ELF-1 (cell line): ENCODE results near the gene TAOK1.
"Not testable (repeated sequence)": the region's sequence is repeated elsewhere in the genome, so short reads cannot be mapped to it uniquely, and the experiment has no call there.

Experiments
- DNase-seq: peaks from one replicate; pipeline ENCODE4 v3.0.0-alpha.2; 2016; ENCODE audit warnings: low read depth, low spot score

Gene TAOK1

GRCh38 chr17:29389982-29390850, at the start of gene TAOK1:
TSS of gene TAOK1 (plus strand) at chr17:29390363. CDS start at chr17:29451549, 61,186 bp downstream.
- DNase-seq = peak; percentile 98

DNA sequence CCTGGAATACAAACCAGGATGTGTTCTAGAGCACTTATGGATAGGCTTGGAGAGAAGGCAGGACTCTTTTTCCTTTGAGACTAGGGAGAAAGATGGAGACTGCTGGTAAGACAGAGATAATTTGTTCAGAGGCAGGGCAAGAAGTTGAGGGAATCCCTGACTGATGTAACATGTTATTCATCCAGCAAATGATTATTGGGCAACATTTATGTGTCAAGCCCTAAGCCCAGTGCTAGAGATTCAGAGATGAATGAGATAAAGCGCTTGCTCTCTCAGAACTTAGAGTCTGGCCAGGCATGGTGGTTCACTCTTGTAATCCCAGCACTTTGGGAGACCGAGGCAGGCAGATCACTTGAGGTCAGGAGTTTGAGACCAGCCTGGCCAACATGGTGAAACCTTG, 48.4 kb upstream of the TAOK1 start:
- DNase-seq = no peak

DNA sequence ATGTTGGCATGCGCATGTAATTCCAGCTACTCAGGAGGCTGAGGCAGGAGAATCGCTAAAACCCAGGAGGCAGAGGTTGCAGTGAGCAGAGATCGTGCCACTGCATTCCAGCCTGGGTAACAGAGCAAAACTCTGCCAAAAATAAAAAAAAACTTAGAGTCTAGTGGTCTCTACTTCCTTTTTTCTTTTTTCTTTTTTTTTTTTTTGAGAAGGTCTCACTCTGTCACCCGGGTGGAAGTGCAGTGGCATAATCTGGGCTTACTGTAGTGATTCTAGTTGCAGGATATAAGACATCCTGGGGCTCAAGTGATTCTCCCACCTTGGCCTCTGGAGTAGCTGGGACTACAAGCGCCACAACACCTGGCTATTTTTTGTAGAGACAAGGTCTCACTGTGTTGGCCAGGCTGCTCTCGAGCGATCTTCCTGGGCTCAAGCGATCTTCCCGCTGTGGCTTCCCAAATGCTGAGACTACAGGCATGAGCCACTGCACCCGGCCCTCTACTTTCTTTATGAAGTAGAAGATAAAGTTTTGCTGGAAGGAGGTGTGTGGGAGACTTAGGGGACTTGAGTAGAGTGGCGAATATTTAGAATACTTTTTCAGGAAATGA, 47.9 kb upstream of the TAOK1 start:
- DNase-seq = no peak

DNA sequence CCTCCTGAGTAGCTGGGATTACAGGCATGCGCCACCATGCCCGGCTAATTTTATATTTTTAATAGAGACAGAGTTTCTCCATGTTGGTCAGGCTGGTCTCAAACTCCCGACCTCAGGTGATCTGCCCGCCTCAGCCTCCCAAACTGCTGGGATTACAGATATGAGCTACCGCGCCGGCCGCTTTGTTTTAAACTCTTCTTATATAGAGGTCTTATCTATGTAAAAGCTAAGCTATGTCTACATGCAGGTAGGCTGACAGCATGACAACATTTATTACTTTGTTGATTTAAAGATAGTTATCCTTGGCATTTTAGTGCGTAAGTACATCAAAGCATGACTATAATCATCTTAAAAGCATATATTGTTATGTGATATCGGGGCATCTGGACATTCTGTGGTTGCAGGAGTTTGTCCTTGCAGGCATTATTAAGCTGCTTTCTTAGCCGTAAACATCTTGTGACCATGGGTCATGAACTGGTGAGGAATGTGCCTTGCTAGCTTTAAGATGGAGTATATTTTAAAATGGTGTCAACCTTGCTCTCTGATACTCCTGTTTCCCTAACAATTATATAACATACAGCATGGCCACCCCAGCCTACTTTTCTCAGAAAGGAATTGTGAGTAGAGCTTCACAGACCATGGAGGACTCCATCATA, 45.8 kb upstream of the TAOK1 start:
- DNase-seq = no peak

- DNase-seq = no peak
Measured at GRCh38 chr17:29345066-29345465, 45.1 kb upstream of the TAOK1 start.

- not testable (repeated sequence) for DNase-seq
Measured at GRCh38 chr17:29345470-29345869, 44.7 kb upstream of the TAOK1 start.

GRCh38 chr17:29346462-29346861, 43.7 kb upstream of the TAOK1 start:
- no peak for DNase-seq

- peak; percentile 12 for DNase-seq
Measured at GRCh38 chr17:29347831-29348629, 42.1 kb upstream of the TAOK1 start.

- DNase-seq = no peak
Measured at GRCh38 chr17:29349409-29349808, 40.8 kb upstream of the TAOK1 start.

- no peak for DNase-seq
Measured at GRCh38 chr17:29352146-29352545, 38.0 kb upstream of the TAOK1 start.

GRCh38 chr17:29357232-29357631, 32.9 kb upstream of the TAOK1 start:
- no peak for DNase-seq

GRCh38 chr17:29357821-29358232, 32.3 kb upstream of the TAOK1 start:
- DNase-seq = no peak

GRCh38 chr17:29358416-29358815, 31.7 kb upstream of the TAOK1 start:
- DNase-seq = no peak

DNA sequence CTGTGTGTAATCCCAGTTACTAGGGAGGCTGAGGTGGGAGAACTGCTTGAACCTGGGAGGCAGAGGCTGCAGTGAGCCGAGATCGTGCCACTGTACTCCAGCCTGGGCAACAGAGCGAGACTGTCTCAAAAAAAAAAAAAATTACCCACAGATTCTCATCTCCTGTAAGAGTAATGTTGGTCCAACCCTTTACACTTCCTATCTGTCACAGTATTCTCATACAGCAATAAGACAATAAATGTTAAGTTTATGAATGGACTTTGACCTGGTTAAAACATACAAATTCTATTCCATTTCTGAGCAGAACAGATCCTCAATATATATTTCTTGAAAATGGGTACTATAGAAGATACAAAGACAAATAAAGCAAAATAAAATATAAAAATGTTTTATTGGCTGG, 30.4 kb upstream of the TAOK1 start:
- no peak for DNase-seq

GRCh38 chr17:29363716-29364115, 26.4 kb upstream of the TAOK1 start:
- DNase-seq = no peak

- no peak for DNase-seq
Measured at GRCh38 chr17:29364691-29365090, 25.5 kb upstream of the TAOK1 start.

- no peak for DNase-seq
Measured at GRCh38 chr17:29368161-29368560, 22.0 kb upstream of the TAOK1 start.

DNA sequence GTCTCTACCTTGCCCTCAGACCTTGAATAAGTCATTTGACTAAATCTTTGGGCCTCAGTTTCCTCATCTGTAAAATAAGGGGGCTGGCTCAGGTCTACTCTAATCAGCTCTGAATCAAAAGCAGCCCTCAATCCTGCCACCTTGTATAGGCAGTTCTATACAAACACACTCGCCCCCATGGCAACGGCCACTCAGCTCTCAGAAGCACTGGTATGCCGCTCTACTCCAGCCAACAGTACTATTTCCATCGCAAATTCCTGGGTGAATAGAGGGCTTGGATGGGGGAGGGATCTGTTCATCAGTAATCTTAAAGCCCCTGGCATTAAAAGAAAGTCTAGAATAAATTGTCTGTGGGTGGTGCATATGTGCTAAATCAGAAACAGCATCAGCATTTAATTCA, 21.2 kb upstream of the TAOK1 start:
- peak; percentile 64 for DNase-seq

GRCh38 chr17:29369831-29370735, 20.1 kb upstream of the TAOK1 start:
- peak; percentile 87 for DNase-seq

DNA sequence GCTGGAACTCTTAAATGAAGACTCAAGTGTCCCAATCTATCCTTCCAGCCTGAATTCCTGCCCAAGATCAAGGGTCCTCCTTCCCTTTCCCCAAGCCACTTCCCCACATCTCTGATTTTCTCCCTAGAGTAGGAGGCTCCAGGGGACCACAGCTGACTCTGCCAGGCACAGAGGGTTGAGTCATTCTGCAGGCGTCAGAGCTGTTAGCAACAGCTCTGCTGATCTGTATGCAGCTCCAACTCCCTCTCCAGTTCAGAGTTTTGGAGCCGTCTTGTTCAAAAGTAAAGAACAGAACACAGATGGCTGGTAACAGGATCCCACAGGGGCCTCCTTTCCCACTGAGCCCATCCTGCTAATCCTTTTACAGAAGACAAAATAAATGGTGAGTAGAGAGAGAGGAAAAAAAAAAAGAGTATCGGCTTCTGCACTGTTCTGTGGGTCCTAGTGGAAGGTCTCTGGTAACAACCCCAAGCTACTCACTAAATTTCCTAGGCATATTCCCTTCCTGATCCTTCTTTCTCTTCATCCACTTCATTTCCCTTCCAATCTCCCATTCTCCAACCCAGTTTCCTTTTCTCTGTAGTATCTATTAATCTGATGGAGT, 13.4 kb upstream of the TAOK1 start:
- DNase-seq = peak; percentile 42
